Measurements from ENCODE around the gene KRT33A.

KRT33A gene

DNA sequence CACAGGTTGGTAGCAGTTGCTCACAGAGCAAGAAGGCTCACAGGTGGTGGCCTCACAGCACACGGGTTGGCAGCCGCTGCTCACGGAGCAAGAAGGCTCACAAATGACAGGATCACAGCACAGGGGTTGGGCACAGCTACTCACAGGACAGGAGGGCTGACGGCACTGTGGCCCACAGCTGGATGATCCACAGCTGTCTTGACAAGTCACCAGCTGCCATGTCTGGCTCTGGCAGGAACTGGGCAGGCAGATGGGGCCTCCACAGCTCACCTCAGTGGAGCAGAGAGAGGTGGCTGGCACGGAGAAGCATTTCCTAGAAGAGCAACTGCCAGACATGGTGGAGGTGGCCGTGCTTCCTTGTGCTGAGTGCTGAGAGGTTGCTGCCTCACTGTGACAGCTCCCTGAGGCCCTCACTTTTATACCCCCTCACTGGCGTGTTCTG lies 41.7 kb downstream of the KRT33A start, which contains the start of gene KRTAP16-1:
KRTAP16-1 (minus strand) TSS at position 392 of the 442 bp plus-strand sequence; CDS start at position 336, 56 bp downstream.
- TF ChIP-seq, protein P1, sequence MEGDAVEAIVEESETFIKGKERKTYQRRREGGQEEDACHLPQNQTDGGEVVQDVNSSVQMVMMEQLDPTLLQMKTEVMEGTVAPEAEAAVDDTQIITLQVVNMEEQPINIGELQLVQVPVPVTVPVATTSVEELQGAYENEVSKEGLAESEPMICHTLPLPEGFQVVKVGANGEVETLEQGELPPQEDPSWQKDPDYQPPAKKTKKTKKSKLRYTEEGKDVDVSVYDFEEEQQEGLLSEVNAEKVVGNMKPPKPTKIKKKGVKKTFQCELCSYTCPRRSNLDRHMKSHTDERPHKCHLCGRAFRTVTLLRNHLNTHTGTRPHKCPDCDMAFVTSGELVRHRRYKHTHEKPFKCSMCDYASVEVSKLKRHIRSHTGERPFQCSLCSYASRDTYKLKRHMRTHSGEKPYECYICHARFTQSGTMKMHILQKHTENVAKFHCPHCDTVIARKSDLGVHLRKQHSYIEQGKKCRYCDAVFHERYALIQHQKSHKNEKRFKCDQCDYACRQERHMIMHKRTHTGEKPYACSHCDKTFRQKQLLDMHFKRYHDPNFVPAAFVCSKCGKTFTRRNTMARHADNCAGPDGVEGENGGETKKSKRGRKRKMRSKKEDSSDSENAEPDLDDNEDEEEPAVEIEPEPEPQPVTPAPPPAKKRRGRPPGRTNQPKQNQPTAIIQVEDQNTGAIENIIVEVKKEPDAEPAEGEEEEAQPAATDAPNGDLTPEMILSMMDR (IDR thresholded peaks at IDR 0.05; ENCODE audit: borderline replicate concordance, insufficient read depth, low read depth, low read length) = no peak
- no peak within 1 kb of the TSS for H3K4me3 ChIP-seq (ENCODE audit: low read depth, low read length)

DNA sequence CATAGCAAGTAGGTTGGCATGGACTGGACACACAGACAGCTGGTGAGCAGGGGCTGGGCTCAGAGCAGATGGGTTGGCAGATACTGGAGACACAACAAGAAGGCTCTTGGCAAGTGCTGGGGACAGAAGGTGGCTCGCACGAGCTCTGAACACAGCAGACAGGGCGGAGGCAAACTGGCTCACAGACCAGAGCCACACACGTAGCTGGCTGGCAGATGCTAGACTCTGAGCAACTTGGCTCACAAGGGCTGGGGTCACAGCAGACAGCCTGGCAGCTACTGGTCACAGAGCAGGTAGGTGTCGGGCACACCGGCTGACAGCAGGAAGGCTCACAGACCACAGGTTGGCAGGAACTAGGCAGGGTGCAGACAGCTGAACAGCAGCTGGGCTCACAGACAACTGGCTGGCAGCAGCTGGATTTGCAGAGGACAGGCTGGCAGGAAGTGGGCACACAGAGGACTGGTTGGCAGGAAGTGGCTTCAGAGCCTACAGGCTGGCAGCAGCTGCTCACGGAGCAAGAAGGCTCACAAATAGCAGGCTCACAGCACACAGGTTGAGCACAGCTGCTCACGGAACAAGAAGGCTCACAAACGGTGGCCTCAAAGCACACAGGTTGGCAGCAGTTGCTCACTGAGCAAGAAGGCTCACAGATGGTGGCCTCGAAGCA lies 42.2 kb downstream of the KRT33A start:
- TF ChIP-seq, protein P1 (IDR thresholded peaks at IDR 0.05; ENCODE audit: borderline replicate concordance, insufficient read depth, low read depth, low read length) = no peak
- H3K4me3 ChIP-seq (ENCODE audit: low read depth, low read length) = no peak overlapping the region

DNA sequence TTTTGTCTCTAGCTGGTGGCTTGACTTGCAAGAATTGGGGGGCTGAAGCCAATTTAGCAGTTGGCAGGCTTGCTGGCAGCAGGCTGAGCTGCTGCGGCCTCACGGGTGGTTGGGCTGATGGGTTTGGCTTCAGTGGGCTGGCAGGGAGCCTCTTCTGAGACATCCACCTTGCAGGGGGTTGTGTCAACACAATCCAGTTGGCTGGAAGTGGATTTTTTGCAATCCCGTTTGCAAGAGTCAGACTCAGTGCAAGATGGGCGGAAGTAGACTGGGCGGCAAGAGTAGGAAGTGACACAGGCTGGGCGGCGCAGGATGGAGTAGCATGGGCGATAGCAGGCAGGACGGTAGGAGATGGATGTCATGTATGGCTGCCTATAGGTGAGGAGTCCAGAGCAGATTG lies 43.0 kb downstream of the KRT33A start:
- TF ChIP-seq, protein P1 (IDR thresholded peaks at IDR 0.05; ENCODE audit: borderline replicate concordance, insufficient read depth, low read depth, low read length) = no peak
- H3K4me3 ChIP-seq (ENCODE audit: low read depth, low read length) = no peak overlapping the region

DNA sequence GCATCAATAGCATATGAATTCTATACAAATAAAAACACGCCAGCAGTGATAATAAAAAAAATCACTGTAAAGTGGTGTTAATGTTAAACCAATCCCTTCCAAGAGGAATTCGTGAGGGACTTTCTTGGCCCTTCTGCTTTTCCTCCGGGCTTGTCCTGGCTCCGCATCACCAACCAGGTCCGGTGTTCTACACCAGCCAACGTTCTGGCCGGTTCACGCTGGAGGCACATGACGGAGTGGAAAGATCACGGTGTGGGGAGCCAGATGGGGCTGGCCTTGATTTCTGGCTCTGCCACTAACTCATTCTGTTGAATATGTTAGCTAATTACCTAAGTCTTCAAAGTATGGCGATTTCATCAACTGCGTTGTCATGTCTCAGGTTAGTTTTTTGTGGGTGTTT lies 46.5 kb downstream of the KRT33A start:
- TF ChIP-seq, protein P1 (IDR thresholded peaks at IDR 0.05; ENCODE audit: borderline replicate concordance, insufficient read depth, low read depth, low read length) = no peak
- no peak overlapping the region for H3K4me3 ChIP-seq (ENCODE audit: low read depth, low read length)

DNA sequence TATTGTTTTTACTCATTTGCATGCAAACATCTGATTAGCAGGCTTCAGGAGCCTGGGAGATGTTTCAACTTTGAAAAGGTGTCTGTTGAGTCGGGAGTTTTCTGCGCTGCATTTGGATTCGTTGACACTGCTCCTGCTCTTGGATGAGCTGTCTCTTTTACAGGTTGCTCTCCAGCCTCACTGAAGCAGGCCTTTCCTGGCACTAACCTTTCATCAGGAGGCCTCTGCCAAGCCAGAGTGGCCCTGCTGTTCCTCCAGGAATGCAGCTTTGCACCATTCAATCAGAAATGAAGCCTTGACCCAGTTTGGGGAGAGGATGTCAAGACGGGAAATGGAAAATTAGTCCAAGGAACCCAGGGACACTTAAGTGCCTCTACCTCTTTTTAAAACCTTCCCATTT lies 47.6 kb downstream of the KRT33A start:
- no peak overlapping the region for H3K4me3 ChIP-seq (ENCODE audit: low read depth, low read length)
- TF ChIP-seq, protein P1 (IDR thresholded peaks at IDR 0.05; ENCODE audit: borderline replicate concordance, insufficient read depth, low read depth, low read length) = no peak

DNA sequence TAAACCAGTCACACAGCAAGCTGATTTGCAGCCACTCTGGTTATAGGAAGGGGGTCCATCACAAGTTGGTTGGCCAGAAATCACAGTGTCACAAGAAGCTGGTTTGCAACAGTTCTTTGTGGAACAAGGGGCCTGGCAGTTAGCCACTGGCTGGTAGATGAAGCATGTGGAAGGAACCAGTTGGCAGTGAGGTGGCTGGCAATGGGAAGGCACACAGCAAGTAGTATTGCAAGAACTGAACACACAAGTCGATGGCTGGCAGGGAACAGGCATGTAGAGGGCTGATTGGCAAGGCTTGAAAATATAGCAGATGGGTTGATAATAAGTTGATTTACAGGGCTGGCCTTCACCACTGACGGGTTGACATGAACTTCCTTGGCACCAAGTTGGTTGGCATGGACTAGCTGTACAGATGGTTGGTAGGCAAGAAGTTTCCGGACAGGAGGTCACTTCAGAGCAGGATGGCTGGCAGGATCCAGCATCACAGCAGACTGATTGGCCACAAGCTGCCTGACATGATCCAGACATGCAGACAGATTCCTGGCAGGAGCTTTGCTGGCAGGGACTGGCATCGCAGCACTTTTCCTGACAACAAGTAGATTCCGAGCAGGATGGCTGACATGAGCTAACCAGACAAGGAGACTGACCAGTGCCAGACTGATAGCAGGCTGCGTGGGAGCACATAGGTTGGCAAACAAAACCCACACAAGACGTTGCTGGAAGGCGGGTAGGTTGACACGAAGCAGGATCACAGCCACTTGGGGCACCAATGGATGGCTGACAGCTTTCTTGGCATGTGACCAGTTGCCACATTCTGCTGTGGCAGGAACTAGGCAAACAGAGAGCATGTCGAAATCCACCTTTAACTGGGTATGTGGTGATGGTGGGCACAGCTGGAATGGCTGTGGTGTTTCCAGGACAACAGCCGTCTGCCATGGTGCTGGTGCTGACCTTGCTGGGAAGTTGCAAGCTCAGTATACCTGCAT lies 48.4 kb downstream of the KRT33A start, which contains the start of gene KRTAP29-1:
KRTAP29-1 (minus strand) TSS at position 936 of the 986 bp plus-strand sequence; CDS start at position 936, 0 bp downstream.
- TF ChIP-seq, protein P1 (IDR thresholded peaks at IDR 0.05; ENCODE audit: borderline replicate concordance, insufficient read depth, low read depth, low read length) = no peak

More for the DNA sequence above, 48.4 kb downstream of the KRT33A start, which contains the start of gene KRTAP29-1:
- no peak within 1 kb of the TSS for H3K4me3 ChIP-seq (ENCODE audit: low read depth, low read length)
